Breast epithelium (tissue), 3 donors: ENCODE results near the gene TRERF1.

Experiments used
- POLR2A ChIP-seq: fragments of 450-650 bp; IDR thresholded peaks from one replicate; pipeline ENCODE4 v1.6.1; 2016; ENCODE audit warnings: antibody characterized with exemption, mild to moderate bottlenecking, moderate library complexity
- POLR2AphosphoS5 ChIP-seq, 3 donors: sonication (generic); formaldehyde crosslinking; IDR thresholded peaks; one replicate each; pipeline ENCODE4 v1.6.1; 2017; ENCODE audit warnings: antibody characterized with exemption in 3 of 3
- TF ChIP-seq, protein P1 (sequence below), 3 donors: fragments of 450-650 bp; IDR thresholded peaks; one replicate each; pipeline ENCODE4 v1.5.1; 2016 to 2017; ENCODE audit warnings: antibody characterized with exemption in 3 of 3, mild to moderate bottlenecking in 3 of 3, moderate library complexity in 3 of 3

DNA sequence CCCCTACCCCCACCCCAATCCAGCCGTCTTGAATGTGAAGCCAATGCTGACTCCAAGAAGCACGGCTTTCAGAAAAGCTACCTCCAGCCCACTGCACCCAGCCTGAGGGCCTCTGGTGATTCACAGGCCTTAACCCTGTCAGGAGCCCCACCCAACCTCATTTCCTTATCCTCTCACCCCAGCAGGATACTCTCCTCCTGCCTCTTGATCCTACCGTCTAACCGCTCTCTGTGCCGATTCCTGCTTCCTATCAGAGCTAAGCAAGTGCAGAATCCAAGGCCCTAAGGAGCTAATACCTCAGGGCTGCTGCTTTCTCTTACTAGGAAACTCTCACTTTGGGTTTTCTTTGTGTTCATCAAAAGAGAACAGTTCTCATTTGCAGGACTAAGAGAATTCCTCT is 47.2 kb downstream of the TRERF1 start:
- TF ChIP-seq, protein P1, sequence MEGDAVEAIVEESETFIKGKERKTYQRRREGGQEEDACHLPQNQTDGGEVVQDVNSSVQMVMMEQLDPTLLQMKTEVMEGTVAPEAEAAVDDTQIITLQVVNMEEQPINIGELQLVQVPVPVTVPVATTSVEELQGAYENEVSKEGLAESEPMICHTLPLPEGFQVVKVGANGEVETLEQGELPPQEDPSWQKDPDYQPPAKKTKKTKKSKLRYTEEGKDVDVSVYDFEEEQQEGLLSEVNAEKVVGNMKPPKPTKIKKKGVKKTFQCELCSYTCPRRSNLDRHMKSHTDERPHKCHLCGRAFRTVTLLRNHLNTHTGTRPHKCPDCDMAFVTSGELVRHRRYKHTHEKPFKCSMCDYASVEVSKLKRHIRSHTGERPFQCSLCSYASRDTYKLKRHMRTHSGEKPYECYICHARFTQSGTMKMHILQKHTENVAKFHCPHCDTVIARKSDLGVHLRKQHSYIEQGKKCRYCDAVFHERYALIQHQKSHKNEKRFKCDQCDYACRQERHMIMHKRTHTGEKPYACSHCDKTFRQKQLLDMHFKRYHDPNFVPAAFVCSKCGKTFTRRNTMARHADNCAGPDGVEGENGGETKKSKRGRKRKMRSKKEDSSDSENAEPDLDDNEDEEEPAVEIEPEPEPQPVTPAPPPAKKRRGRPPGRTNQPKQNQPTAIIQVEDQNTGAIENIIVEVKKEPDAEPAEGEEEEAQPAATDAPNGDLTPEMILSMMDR (IDR thresholded peaks at IDR 0.05) = no peak
- TF ChIP-seq POLR2AphosphoS5 (IDR thresholded peaks at IDR 0.05) (no peak), POLR2A (no peak)
